Measurements from ENCODE around the gene RHBDL2. TPM values are rescaled to one million over a fixed set of nuclear protein-coding genes. Genes with fewer than 3 reads are reported as not detected.

The RHBDL2 gene
- total RNA-seq, 4 donors from 2014 or later = 1.1 TPM; not detected in 3

GRCh38 chr1:38888423-38889333 is 53.0 kb downstream of the RHBDL2 start:
- no peak for TF ChIP-seq CTCF (IDR thresholded peaks at IDR 0.05; ENCODE audit: low read depth)

- no peak for TF ChIP-seq CTCF (IDR thresholded peaks at IDR 0.05; ENCODE audit: low read depth)
Measured at GRCh38 chr1:38885092-38885491, 56.5 kb downstream of the RHBDL2 start.

GRCh38 chr1:38881487-38881886 is 60.1 kb downstream of the RHBDL2 start, which contains the start of gene GJA9:
Gene GJA9 (minus strand): TSS chr1:38881587. CDS start chr1:38876098, 5,489 bp downstream.
- TF ChIP-seq CTCF (IDR thresholded peaks at IDR 0.05; ENCODE audit: low read depth) = no peak

GRCh38 chr1:38875811-38876210 is 65.8 kb downstream of the RHBDL2 start:
- TF ChIP-seq CTCF (IDR thresholded peaks at IDR 0.05; ENCODE audit: low read depth) = no peak

- no peak for TF ChIP-seq CTCF (IDR thresholded peaks at IDR 0.05; ENCODE audit: low read depth)
Measured at GRCh38 chr1:38873027-38873969, 68.3 kb downstream of the RHBDL2 start, which contains the start of gene MYCBP. Gene MYCBP (minus strand): TSS chr1:38873348. CDS start chr1:38873305, 43 bp downstream.

GRCh38 chr1:38872401-38873026 is 69.1 kb downstream of the RHBDL2 start:
- no peak for TF ChIP-seq CTCF (IDR thresholded peaks at IDR 0.05; ENCODE audit: low read depth)

Data from subcutaneous adipose tissue (tissue), 4 donors.